ENCODE measurements around the gene CD52.

GRCh38 chr1:26320896-26321295 lies 3.1 kb downstream of the CD52 start:
- TF ChIP-seq CTCF (IDR thresholded peaks at IDR 0.05) = no peak
- no peak for TF ChIP-seq POLR2A (IDR thresholded peaks at IDR 0.05)
